Endothelial cell of umbilical vein (primary cell): ENCODE results near the gene EIF3B. TPM values are rescaled to one million over a fixed set of nuclear protein-coding genes. Genes with fewer than 3 reads are reported as not detected.
"Not testable (repeated sequence)": the region's sequence is repeated elsewhere in the genome, so short reads cannot be mapped to it uniquely, and the experiment has no call there.

Experiments
- BruUV-seq: library from RNA; stranded (reverse); fragments of 400-500 nt; replicated peaks from 2 replicates; lab custom pipeline; 2021; lab: Mats Ljungman, UMichigan
- CTCF ChIA-PET: fragments of 300-600, 350-600 bp; sonication (Branson Sonifier 250); formaldehyde crosslinking; loops from one replicate; lab custom pipeline; 2021; ENCODE audit warnings: antibody characterized with exemption, inconsistent platforms; lab: Charles Lee
- POLR2A ChIA-PET: fragments of 300-600, 350-600 bp; sonication (Branson Sonifier 250); formaldehyde crosslinking; loops from one replicate; lab custom pipeline; 2021; ENCODE audit warnings: antibody characterized with exemption, inconsistent platforms; lab: Charles Lee
- DNase-seq: peaks from one replicate; pipeline ENCODE4 v3.0.0-alpha.2; 2011; ENCODE audit warnings: low read depth, low spot score
- FAIRE-seq: peaks from 2 replicates; lab custom pipeline; 2011; peaks lifted over from hg19 to GRCh38; lab: Jason Lieb, UNC
- H2AFZ ChIP-seq: 2 replicates; pipeline ENCODE4 v1.6.0; 2012; ENCODE audit warnings: low read depth, low read length, control low read depth, inconsistent platforms
- H3K27ac ChIP-seq: 2 replicates; pipeline ENCODE4 v1.5.1; 2011; ENCODE audit warnings: low read depth, mild to moderate bottlenecking, control low read depth, low read length, moderate library complexity; ENCODE audit not compliant: insufficient read depth
- H3K27me3 ChIP-seq, 2 experiments: 2 replicates each; pipeline versions ENCODE4 v1.6.0 to v1.6.1; 2011; ENCODE audit warnings: low read length in 2 of 2, mixed read lengths in 1 of 2; ENCODE audit not compliant: control insufficient read depth in 2 of 2, insufficient read depth in 2 of 2
- H3K36me3 ChIP-seq, 2 experiments: 2 replicates in 1 of 2; 3 replicates in 1 of 2; pipeline ENCODE4 v1.5.1; 2011; ENCODE audit warnings: low read length in 2 of 2, mild to moderate bottlenecking in 1 of 2, moderate library complexity in 1 of 2; ENCODE audit not compliant: control insufficient read depth in 2 of 2, insufficient read depth in 2 of 2; ENCODE audit errors: extremely low read depth in 1 of 2
- H3K4me1 ChIP-seq: 3 replicates; pipeline ENCODE4 v1.5.1; 2011; ENCODE audit warnings: mild to moderate bottlenecking, low read length; ENCODE audit not compliant: control insufficient read depth, insufficient read depth; ENCODE audit errors: extremely low read depth
- H3K4me2 ChIP-seq: 2 replicates; pipeline ENCODE4 v1.6.1; 2011; ENCODE audit warnings: low read length, control low read depth, mixed read lengths; ENCODE audit not compliant: insufficient read depth
- H3K4me3 ChIP-seq, 3 experiments: fragments of 200-600 bp in 1 of 3; sonication (generic), shearing (Covaris generic) in 1 of 3; replicated peaks in 1 of 3; 2 replicates each; pipeline ENCODE4 v1.5.1; 2011 to 2016; ENCODE audit warnings: control low read depth in 3 of 3, low read length in 3 of 3, mild to moderate bottlenecking in 2 of 3, inconsistent platforms in 1 of 3, low read depth in 1 of 3, moderate library complexity in 1 of 3; ENCODE audit not compliant: insufficient read depth in 1 of 3
- H3K79me2 ChIP-seq: 2 replicates; pipeline ENCODE4 v1.6.0; 2012; ENCODE audit warnings: low read length, inconsistent platforms; ENCODE audit not compliant: control insufficient read depth, insufficient read depth
- H3K9ac ChIP-seq: replicated peaks from 2 replicates; pipeline ENCODE3; 2011; ENCODE audit warnings: low read length, control low read depth; ENCODE audit not compliant: insufficient read depth; ENCODE audit errors: extremely low read depth
- H3K9me1 ChIP-seq: replicated peaks from 3 replicates; pipeline ENCODE4 v1.6.0; 2011; ENCODE audit warnings: mild to moderate bottlenecking, low read length; ENCODE audit not compliant: control insufficient read depth, insufficient read depth; ENCODE audit errors: extremely low read depth
- H3K9me3 ChIP-seq: replicated peaks from 2 replicates; pipeline ENCODE4 v1.5.1; 2012; ENCODE audit warnings: low read length, inconsistent platforms; ENCODE audit not compliant: control insufficient read depth, insufficient read depth
- H4K20me1 ChIP-seq: replicated peaks from 2 replicates; pipeline ENCODE3; 2011; ENCODE audit warnings: mild to moderate bottlenecking, low read length; ENCODE audit not compliant: control insufficient read depth, insufficient read depth; ENCODE audit errors: extremely low read depth
- CTCF ChIP-seq, 2 donors: IDR thresholded peaks; 1 replicate in 1 of 2; 2 replicates in 1 of 2; pipeline ENCODE4 v1.5.1; 2011; ENCODE audit warnings: low read length in 2 of 2, mild to moderate bottlenecking in 2 of 2, moderate library complexity in 2 of 2, control low read depth in 1 of 2, inconsistent platforms in 1 of 2, low read depth in 1 of 2; ENCODE audit not compliant: insufficient read depth in 1 of 2; ENCODE audit errors: extremely low read depth in 1 of 2
- EZH2 ChIP-seq: IDR thresholded peaks from 2 replicates; pipeline ENCODE4 v1.6.1; 2012; ENCODE audit warnings: borderline replicate concordance, low read depth, mild to moderate bottlenecking, moderate library complexity, low read length, inconsistent platforms; ENCODE audit not compliant: severe bottlenecking
- FOS ChIP-seq: IDR thresholded peaks from 2 replicates; pipeline ENCODE4 v1.6.1; 2011; ENCODE audit warnings: mild to moderate bottlenecking, low read length, moderate library complexity, borderline replicate concordance; ENCODE audit not compliant: insufficient read depth
- GATA2 ChIP-seq: IDR thresholded peaks from 2 replicates; pipeline ENCODE4 v1.7.0; 2011; ENCODE audit warnings: low read depth, mild to moderate bottlenecking, moderate library complexity, mixed read lengths, low read length; ENCODE audit not compliant: insufficient read length, insufficient read depth
- JUN ChIP-seq: IDR thresholded peaks from 2 replicates; pipeline ENCODE4 v1.6.1; 2011; ENCODE audit warnings: borderline replicate concordance, low read depth; ENCODE audit not compliant: insufficient read length, insufficient read depth
- MAX ChIP-seq: IDR thresholded peaks from 2 replicates; pipeline ENCODE4 v1.6.1; 2011; ENCODE audit not compliant: insufficient read depth, insufficient read length
- MYC ChIP-seq: IDR thresholded peaks from one replicate; pipeline ENCODE4 v1.6.1; 2011; ENCODE audit warnings: mild to moderate bottlenecking, low read depth, low read length
- POLR2A ChIP-seq: IDR thresholded peaks from 2 replicates; pipeline ENCODE4 v1.6.1; 2012; ENCODE audit warnings: low read depth, mild to moderate bottlenecking, control low read depth, low read length
- POLR2AphosphoS5 ChIP-seq: IDR thresholded peaks from 2 replicates; pipeline ENCODE4 v1.6.1; 2012; ENCODE audit warnings: low read depth, mild to moderate bottlenecking, control low read depth, low read length, moderate library complexity; ENCODE audit not compliant: insufficient read depth
- dilution Hi-C: fragments of 300-500 bp; cut with MboI; formaldehyde crosslinking; loops from one replicate; pipeline ENCODE4 v1.15.0; 2019; ENCODE audit warnings: low sequenced_read_pairs; ENCODE audit not compliant: extremely low pct_ligation_motif_present
- intact Hi-C: fragments of 100-400 bp; cut with micrococcal nuclease; formaldehyde crosslinking; loops from one replicate; pipeline ENCODE4 v1.10.0; 2022
- polyA plus RNA-seq, 4 experiments: library from polyadenylated mRNA; depleted of rRNA in 3 of 4; stranded (reverse) in 3 of 4; unstranded in 1 of 4; fragments of >200 nt; gene quantifications; 2 replicates each; pipeline versions ENCODE4 v1.2.1 to v1.2.3, GENCODE V29; 2011 to 2012; ENCODE audit warnings: missing spikeins in 1 of 4
- total RNA-seq: library from RNA; stranded (reverse); gene quantifications from 2 replicates; pipeline ENCODE4 v1.2.3, GENCODE V29; 2021

The EIF3B gene
- total and polyA plus RNA-seq, 2 donors (not counting 3 experiments of a cell fraction or from before 2014, with no cell fraction given): 104 to 207 TPM

GRCh38 chr7:2388637-2388954 lies 34.0 kb downstream of the EIF3B start:
- no TSS peak for BruUV-seq
- Histone ChIP-seq H3K27ac (no peak overlapping the region), H3K79me2 (no peaks in the 10 kb centered on the region), H3K4me1 (peaks cover 4% of the 10 kb centered on the region), H4K20me1 (no peaks in the 10 kb centered on the region), H3K9me3 (no peaks in the 10 kb centered on the region), H3K4me3 (no peak overlapping the region), H2AFZ (no peak overlapping the region), H3K27me3 (no peaks in the 10 kb centered on the region), H3K9ac (no peak overlapping the region), H3K9me1 (no peaks in the 10 kb centered on the region), H3K4me2 (no peak overlapping the region), H3K36me3 (no peaks in the 10 kb centered on the region)
- intact Hi-C loops (loop anchor here (1.0 kb wide), 1 partner anchor 43 kb away; no protein-coding TSS in a partner anchor), dilution Hi-C loops (no loop called here)
- ChIA-PET POLR2A (no interaction called here), CTCF (no interaction called here)
- TF ChIP-seq EZH2: no peak
- no peak for TF ChIP-seq CTCF (IDR thresholded peaks at IDR 0.05; ENCODE audit: extremely low read depth in 1 of 2, insufficient read depth in 1 of 2, low read depth in 1 of 2, low read length in 2 of 2)
- no peak for TF ChIP-seq GATA2
- no peak for TF ChIP-seq FOS
- no peak for TF ChIP-seq POLR2A
- no peak for TF ChIP-seq MYC
- TF ChIP-seq MAX: no peak
- no peak for TF ChIP-seq POLR2AphosphoS5
- no peak for TF ChIP-seq JUN
- FAIRE-seq: no peak
- DNase-seq: no peak

GRCh38 chr7:2390020-2390816 lies 35.6 kb downstream of the EIF3B start:
- FAIRE-seq, H3K9ac ChIP-seq, H3K27ac ChIP-seq, H3K4me2 ChIP-seq, H4K20me1 ChIP-seq, H3K4me3 ChIP-seq, H3K27me3 ChIP-seq, POLR2A ChIA-PET, H3K36me3 ChIP-seq, dilution Hi-C loops, H2AFZ ChIP-seq, DNase-seq, BruUV-seq, H3K9me3 ChIP-seq, H3K4me1 ChIP-seq, CTCF ChIA-PET, H3K79me2 ChIP-seq, H3K9me1 ChIP-seq, intact Hi-C loops: not testable (repeated sequence)
